GM18873 (cell line): Measurements from ENCODE around the gene MTMR12.
"Not testable (repeated sequence)": the region's sequence is repeated elsewhere in the genome, so short reads cannot be mapped to it uniquely, and the experiment has no call there.

Experiments used
- ATAC-seq: cut with Tn5 transposase; IDR thresholded peaks from one replicate; pipeline ENCODE4 v1.9.1; 2021; ENCODE audit warnings: mild to moderate bottlenecking, moderate library complexity, moderate number of reproducible peaks; ENCODE audit not compliant: unreplicated experiment, low FRiP score

Gene MTMR12

DNA sequence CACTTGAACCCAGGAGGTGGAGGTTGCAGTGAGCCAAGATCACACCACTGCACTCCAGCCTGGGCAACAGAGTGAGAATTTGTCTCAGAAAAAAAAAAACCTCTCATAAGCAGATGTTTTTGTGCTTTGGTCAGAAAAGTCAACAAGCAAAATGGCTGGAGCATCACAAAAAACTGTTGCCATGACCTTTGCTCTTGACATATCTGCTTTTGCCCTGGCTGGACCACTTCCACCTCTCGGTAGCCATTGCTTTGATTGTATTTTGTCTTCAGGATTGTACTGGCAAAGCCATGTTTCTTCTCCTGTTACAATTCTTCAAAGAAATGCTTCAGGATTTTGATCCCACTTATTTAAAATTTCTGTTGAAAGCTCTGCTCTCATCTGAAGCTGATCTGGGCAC, 67.0 kb downstream of the MTMR12 start:
- ATAC-seq = no peak

DNA sequence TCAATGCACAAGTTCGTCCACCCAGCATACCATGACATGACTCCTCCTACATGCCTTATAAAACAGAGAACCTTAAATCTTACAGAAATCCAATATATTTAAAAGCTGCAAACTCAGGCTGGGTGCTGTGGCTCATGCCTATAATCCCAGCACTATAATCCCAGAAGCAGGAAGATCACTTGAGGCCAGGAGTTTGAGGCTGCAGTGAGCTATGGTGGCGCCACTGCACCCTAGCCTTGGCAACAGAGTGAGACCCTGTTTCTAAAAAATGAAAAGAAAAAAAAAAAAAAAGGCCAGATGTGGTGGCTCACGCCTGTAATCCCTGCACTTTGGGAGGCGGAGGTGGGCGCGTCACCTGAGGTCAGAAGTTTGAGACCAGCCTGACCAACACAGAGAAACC, 68.7 kb downstream of the MTMR12 start:
- no peak for ATAC-seq

DNA sequence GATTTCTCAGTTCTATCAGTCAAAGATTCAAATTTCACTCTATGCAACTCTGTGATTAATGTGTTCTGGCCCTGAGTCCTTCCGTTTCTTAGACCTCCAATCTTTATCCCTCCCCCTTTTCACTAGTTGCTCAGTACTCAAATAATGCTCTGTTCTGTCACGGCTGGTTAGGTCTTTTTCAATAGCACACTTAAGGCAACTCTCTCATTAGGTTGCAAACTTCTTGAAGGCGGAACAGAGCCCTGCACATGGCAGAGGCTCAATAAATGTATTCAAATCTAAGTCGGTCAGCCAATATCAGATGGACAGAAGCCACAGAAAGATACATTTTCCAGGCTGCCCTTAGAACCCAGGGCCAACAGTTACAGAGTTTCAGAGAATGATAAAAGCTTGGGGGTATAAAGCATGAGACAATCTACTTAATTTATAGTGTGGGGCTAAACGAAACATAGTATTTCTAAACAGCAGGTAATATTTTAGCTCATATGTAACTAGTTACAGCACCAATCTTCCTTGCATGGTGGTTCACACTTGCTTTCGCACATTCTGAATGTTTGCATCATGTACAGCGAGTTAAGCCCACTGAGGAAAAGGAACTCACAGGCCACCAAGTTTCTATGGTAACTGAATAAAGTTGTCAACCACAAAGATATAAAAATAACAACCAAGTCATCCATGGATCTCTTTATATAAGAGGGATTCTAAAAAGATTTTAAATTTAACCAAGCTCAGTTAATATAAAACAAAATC, 71.5 kb downstream of the MTMR12 start:
- no peak for ATAC-seq

- ATAC-seq = no peak
Observed at GRCh38 chr5:32239385-32239784, 73.4 kb downstream of the MTMR12 start.

- no peak for ATAC-seq
Observed at GRCh38 chr5:32233696-32234447, 78.9 kb downstream of the MTMR12 start.

DNA sequence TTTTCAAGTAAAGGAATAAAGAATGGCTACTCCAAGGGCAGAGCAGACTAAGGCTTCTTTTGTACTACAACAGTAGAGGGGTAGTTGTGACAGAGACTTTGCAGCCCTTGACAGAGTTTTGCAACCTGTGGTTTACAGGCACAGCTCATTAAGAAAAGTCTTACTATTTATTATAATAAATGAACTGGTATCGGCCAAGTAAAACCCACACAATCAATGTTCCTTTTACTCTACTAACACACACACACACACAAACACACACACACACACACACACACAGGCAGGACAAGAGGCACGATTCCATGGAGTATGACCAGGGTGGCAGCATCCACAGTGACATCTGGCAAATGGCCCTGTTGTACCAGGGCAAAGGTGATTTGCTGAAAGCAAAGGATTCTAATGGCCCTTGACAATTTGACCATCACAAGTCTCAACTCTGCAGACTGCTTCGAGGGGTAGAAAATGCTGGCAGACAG, 79.5 kb downstream of the MTMR12 start:
- ATAC-seq = no peak

- ATAC-seq = peak; percentile 79
Observed at GRCh38 chr5:32232441-32233219, 80.1 kb downstream of the MTMR12 start.

GRCh38 chr5:32231929-32232328, 80.8 kb downstream of the MTMR12 start:
- ATAC-seq = no peak

DNA sequence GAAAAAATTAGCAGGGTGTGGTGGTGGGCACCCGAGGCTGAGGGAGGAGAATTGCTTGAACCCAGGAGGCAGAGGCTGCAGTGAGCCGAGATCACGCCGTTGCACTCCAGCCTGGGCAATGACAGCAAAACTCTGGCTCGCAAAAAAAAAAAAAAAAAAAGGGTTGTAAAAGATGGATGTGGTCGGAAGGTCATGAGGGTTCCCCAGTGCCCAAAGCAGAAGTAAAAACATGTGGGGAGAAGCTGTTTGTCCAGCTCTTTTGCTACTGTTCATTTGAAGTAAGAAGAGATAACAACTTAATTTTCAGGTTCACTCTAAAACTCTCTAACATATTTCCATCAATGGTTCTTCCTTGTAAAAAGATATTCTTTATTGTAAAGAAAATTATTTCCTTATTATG, 81.5 kb downstream of the MTMR12 start:
- no peak for ATAC-seq

GRCh38 chr5:32230356-32231099, 82.2 kb downstream of the MTMR12 start:
- no peak for ATAC-seq

GRCh38 chr5:32229586-32229985, 83.2 kb downstream of the MTMR12 start:
- no peak for ATAC-seq

GRCh38 chr5:32228816-32229215, 83.9 kb downstream of the MTMR12 start:
- no peak for ATAC-seq

DNA sequence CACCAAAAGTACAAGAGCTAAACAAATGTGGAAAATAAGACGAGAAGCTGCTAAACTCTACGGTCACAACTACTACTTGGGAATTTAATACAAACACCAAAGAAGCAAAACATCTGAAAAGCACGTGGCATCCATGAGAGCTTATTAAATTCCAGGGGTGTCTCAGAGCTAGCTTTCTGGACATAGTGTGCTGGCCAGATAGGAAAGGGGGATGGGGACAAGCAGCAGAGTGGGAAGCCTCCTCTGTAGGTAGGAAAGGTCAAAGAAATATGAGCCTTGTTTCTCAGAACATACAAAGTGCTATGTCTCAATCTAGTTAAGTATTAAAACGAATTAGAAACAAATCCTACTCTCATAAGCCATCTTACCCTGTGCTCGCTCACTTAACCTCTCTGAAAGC, 87.3 kb downstream of the MTMR12 start:
- no peak for ATAC-seq

- no peak for ATAC-seq
Observed at GRCh38 chr5:32223972-32224609, 88.6 kb downstream of the MTMR12 start.

GRCh38 chr5:32222723-32223470, 89.8 kb downstream of the MTMR12 start:
- ATAC-seq = no peak

GRCh38 chr5:32217886-32218396, 94.8 kb downstream of the MTMR12 start:
- no peak for ATAC-seq

DNA sequence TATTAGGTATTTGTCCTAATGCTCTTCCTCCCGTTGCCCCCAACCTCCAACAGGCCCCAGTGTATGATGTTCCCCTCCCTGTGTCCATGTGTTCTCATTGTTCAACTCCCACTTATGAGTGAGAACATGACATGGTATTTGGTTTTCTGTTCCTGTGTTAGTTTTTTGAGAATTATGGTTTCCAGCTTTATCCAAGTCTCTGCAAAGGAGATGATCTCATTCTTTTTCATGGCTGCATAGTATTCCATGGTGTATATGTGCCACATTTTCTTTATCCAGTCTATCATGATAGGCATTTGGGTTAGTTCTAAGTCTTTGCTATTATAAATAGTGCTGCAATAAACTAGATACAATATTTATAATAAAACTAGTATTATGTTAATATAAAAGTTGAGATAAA, 98.4 kb downstream of the MTMR12 start:
- ATAC-seq = not testable (repeated sequence)

- ATAC-seq = no peak
Observed at GRCh38 chr5:32210151-32210550, 102.6 kb downstream of the MTMR12 start.

GRCh38 chr5:32208837-32209236, 103.9 kb downstream of the MTMR12 start:
- not testable (repeated sequence) for ATAC-seq
